DMS153 (cell line): ENCODE data around the gene ZCWPW2.

Experiments
- DNase-seq: peaks from one replicate; lab custom pipeline; 2025; lab: John Stamatoyannopoulos, UW

ZCWPW2 gene

GRCh38 chr3:28575100-28575745 is 226.7 kb downstream of the ZCWPW2 start:
- no peak for DNase-seq
